GM23338 (cell line): ENCODE data around the gene FBXO34. TPM values are rescaled to one million over a fixed set of nuclear protein-coding genes. Genes with fewer than 3 reads are reported as not detected.

Experiments used
- ATAC-seq: fragments of 200-7000 bp; cut with Tn5 transposase; 3 replicates; pipeline ENCODE4 v1.9.1; 2020
- DNase-seq: peaks from one replicate; pipeline ENCODE4 v3.0.0-alpha.2; 2015; ENCODE audit warnings: low spot score
- H2AFZ ChIP-seq: fragments of 200-600 bp; sonication (generic); 2 replicates; pipeline ENCODE4 v1.8.0; 2016; ENCODE audit warnings: antibody characterized with exemption, mild to moderate bottlenecking, moderate library complexity
- H3F3A ChIP-seq: fragments of 200-600 bp; sonication (generic); replicated peaks from 2 replicates; pipeline ENCODE4 v1.8.0; 2017; ENCODE audit warnings: antibody characterized with exemption, mixed run types, low read depth
- H3K27ac ChIP-seq: fragments of 200-600 bp; sonication (generic); 2 replicates; pipeline ENCODE4 v1.6.1; 2016; ENCODE audit warnings: low read depth
- H3K27me3 ChIP-seq: fragments of 200-600 bp; sonication (generic); 2 replicates; pipeline ENCODE4 v1.8.0; 2016; ENCODE audit warnings: mild to moderate bottlenecking, mixed run types, moderate library complexity; ENCODE audit not compliant: insufficient read depth
- H3K36me3 ChIP-seq: fragments of 200-600 bp; sonication (generic); 2 replicates; pipeline ENCODE4 v1.8.0; 2016; ENCODE audit warnings: mild to moderate bottlenecking; ENCODE audit not compliant: insufficient read depth
- H3K4me1 ChIP-seq: fragments of 200-600 bp; sonication (generic); 2 replicates; pipeline ENCODE4 v1.8.0; 2016; ENCODE audit warnings: mild to moderate bottlenecking, moderate library complexity; ENCODE audit not compliant: insufficient read depth
- H3K4me2 ChIP-seq: fragments of 200-600 bp; sonication (generic); 2 replicates; pipeline ENCODE4 v1.7.1; 2017; ENCODE audit warnings: mixed run types
- H3K4me3 ChIP-seq: fragments of 200-600 bp; sonication (generic); 2 replicates; pipeline ENCODE4 v1.6.1; 2016; ENCODE audit warnings: mixed run types
- H3K79me2 ChIP-seq: fragments of 200-600 bp; sonication (generic); replicated peaks from 2 replicates; pipeline ENCODE4 v1.8.0; 2017; ENCODE audit warnings: mild to moderate bottlenecking; ENCODE audit not compliant: insufficient read depth
- H3K9me2 ChIP-seq: fragments of 200-600 bp; sonication (generic); 2 replicates; pipeline ENCODE4 v1.8.0; 2017; ENCODE audit not compliant: insufficient read depth
- H4K20me1 ChIP-seq: fragments of 200-600 bp; sonication (generic); replicated peaks from 2 replicates; pipeline ENCODE4 v1.8.0; 2017; ENCODE audit warnings: mild to moderate bottlenecking; ENCODE audit not compliant: insufficient read depth
- H3K27ac Mint-ChIP-seq: 2 replicates; pipeline ENCODE4 v1.8.0; 2020; ENCODE audit warnings: inconsistent platforms, mild to moderate bottlenecking, moderate library complexity, mixed read lengths
- H3K27me3 Mint-ChIP-seq: 3 replicates; pipeline ENCODE4 v1.8.0; 2022; ENCODE audit warnings: low read depth, mild to moderate bottlenecking, moderate library complexity, mixed read lengths, inconsistent platforms; ENCODE audit not compliant: insufficient read depth, poor library complexity
- H3K36me3 Mint-ChIP-seq: 3 replicates; pipeline ENCODE4 v1.8.0; 2021; ENCODE audit warnings: low read depth, mild to moderate bottlenecking, inconsistent platforms, moderate library complexity, mixed read lengths
- H3K4me1 Mint-ChIP-seq: 3 replicates; pipeline ENCODE4 v1.8.0; 2020; ENCODE audit warnings: mild to moderate bottlenecking, inconsistent platforms, mixed read lengths
- H3K4me3 Mint-ChIP-seq: 3 replicates; pipeline ENCODE4 v1.8.0; 2021; ENCODE audit warnings: moderate library complexity, mild to moderate bottlenecking, inconsistent platforms, mixed read lengths
- H3K9me3 Mint-ChIP-seq: 3 replicates; pipeline ENCODE4 v1.8.0; 2020; ENCODE audit warnings: moderate library complexity, mild to moderate bottlenecking, inconsistent platforms, mixed read lengths
- CTCF ChIP-seq, 2 experiments: fragments of 200-600 bp in 1 of 2; sonication (generic) in 1 of 2; conservative IDR thresholded peaks; 2 replicates each; pipeline versions ENCODE4 v1.5.1 to v1.6.1; 2016 to 2017; ENCODE audit warnings: antibody characterized with exemption in 2 of 2, low read depth in 2 of 2, mild to moderate bottlenecking in 2 of 2, moderate library complexity in 1 of 2
- EZH2 ChIP-seq: fragments of 200-600 bp; sonication (generic); IDR thresholded peaks from one replicate; pipeline ENCODE4 v1.8.0; 2017; ENCODE audit warnings: antibody characterized with exemption, mild to moderate bottlenecking, low read depth; ENCODE audit not compliant: unreplicated experiment
- EZH2phosphoT487 ChIP-seq: fragments of 200-600 bp; sonication (generic); IDR thresholded peaks from one replicate; pipeline ENCODE4 v1.8.1; 2018; ENCODE audit warnings: antibody characterized with exemption; ENCODE audit not compliant: unreplicated experiment
- JUNB ChIP-seq: IDR thresholded peaks from one replicate; pipeline ENCODE4 v1.6.1; 2016; ENCODE audit warnings: antibody characterized with exemption; ENCODE audit not compliant: unreplicated experiment
- NANOG ChIP-seq: IDR thresholded peaks from 2 replicates; pipeline ENCODE4 v1.6.1; 2016; ENCODE audit warnings: antibody characterized with exemption, borderline replicate concordance
- POLR2AphosphoS5 ChIP-seq: IDR thresholded peaks from 2 replicates; pipeline ENCODE4 v1.6.1; 2016; ENCODE audit warnings: antibody characterized with exemption, low read depth
- REST ChIP-seq: IDR thresholded peaks from one replicate; pipeline ENCODE4 v1.6.1; 2018; ENCODE audit warnings: antibody characterized with exemption; ENCODE audit not compliant: unreplicated experiment
- STAT1 ChIP-seq: IDR thresholded peaks from one replicate; pipeline ENCODE4 v1.6.1; 2016; ENCODE audit warnings: antibody characterized with exemption; ENCODE audit not compliant: unreplicated experiment
- ZNF114 ChIP-seq: fragments of 250-450 bp; sonication (Bioruptor Pico); IDR thresholded peaks from 2 replicates; pipeline ENCODE4 v1.5.0; 2020; ENCODE audit warnings: mild to moderate bottlenecking, moderate library complexity
- ZNF331 ChIP-seq: fragments of 250-450 bp; sonication (Bioruptor Pico); IDR thresholded peaks from 2 replicates; pipeline ENCODE4 v1.5.0; 2020; ENCODE audit warnings: low read depth, mild to moderate bottlenecking, moderate library complexity
- polyA plus RNA-seq: library from polyadenylated mRNA; unstranded; fragments of >200 nt; fragmentation: Nextera tagmentation; extraction: Ambion mirVana; gene quantifications from 2 replicates; pipeline ENCODE4 v1.2.1, GENCODE V29; 2016
- total RNA-seq: library from RNA; depleted of rRNA; stranded (reverse); fragments of >200 nt; shearing (Covaris generic); gene quantifications from 2 replicates; pipeline ENCODE4 v1.2.3, GENCODE V29; 2014
- TF ChIP-seq, protein P1 (sequence below): IDR thresholded peaks from 2 replicates; pipeline ENCODE4 v1.6.1; 2016; ENCODE audit warnings: antibody characterized with exemption

FBXO34 gene
- total and polyA plus RNA-seq, 2 experiments from 2014 or later, result 9.4 to 13.4 TPM

DNA sequence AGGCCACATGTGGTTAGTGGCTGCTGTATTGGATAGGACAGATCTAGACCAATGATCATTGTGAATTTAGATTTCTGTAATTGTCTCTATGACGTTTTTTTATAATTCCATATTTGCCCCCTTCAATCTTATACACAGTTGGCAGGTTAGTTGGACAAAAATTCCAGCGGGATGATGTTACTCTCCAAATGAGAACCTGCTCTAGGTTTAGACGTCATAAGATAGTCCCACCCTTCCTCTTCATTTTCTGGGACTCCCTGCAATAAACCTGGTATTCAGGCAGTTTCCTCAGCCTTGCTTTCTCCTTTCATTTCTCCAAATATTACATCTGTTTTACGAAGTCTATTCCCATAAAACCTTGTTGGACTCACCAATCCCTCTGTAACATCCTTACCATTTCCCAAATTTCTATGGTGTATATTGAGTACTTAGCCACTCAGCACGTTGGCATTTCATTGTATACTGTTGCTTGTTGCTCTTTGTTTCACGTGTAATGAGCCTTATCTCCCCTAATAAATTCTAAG is 10.2 kb downstream of the FBXO34 start:
- peaks cover 91% of the 10 kb centered on the region for H3K79me2 ChIP-seq
- no peaks in the 10 kb centered on the region for H3K27me3 ChIP-seq
- no peaks in the 10 kb centered on the region for H3K36me3 Mint-ChIP-seq
- no peak overlapping the region for H2AFZ ChIP-seq
- no peak overlapping the region for H3K4me2 ChIP-seq
- no peak for TF ChIP-seq NANOG
- no peak for TF ChIP-seq EZH2phosphoT487
- TF ChIP-seq REST, result no peak
- TF ChIP-seq STAT1, result no peak
- TF ChIP-seq POLR2AphosphoS5, result no peak
- no peak for TF ChIP-seq CTCF (conservative IDR thresholded peaks at IDR 0.05; ENCODE audit: low read depth in 2 of 2)
- no peak for TF ChIP-seq ZNF331 (CRISPR knock-in tag)
- no peaks in the 10 kb centered on the region for H3K9me3 Mint-ChIP-seq
- H3K4me3 ChIP-seq, result no peak overlapping the region
- H3K27me3 Mint-ChIP-seq, result no peaks in the 10 kb centered on the region
- ATAC-seq (no peak), DNase-seq (no peak)
- H3K27ac Mint-ChIP-seq, result no peak overlapping the region
- no peak overlapping the region for H3K4me3 Mint-ChIP-seq
- H3F3A ChIP-seq, result no peaks in the 10 kb centered on the region
- H3K27ac ChIP-seq, result no peak overlapping the region
- no peaks in the 10 kb centered on the region for H3K36me3 ChIP-seq
- peaks cover 11% of the 10 kb centered on the region for H4K20me1 ChIP-seq
- H3K9me2 ChIP-seq, result no peaks in the 10 kb centered on the region
- H3K4me1 ChIP-seq, result no peaks in the 10 kb centered on the region
- peaks cover 9% of the 10 kb centered on the region; the same call in 2 of the 3 replicates for H3K4me1 Mint-ChIP-seq

- H3K4me1 Mint-ChIP-seq, result peaks cover 5% of the 10 kb centered on the region; the same call in 2 of the 3 replicates
- no peaks in the 10 kb centered on the region for H3F3A ChIP-seq
- H3K4me3 Mint-ChIP-seq, result no peak overlapping the region
- no peaks in the 10 kb centered on the region for H3K9me2 ChIP-seq
- no peaks in the 10 kb centered on the region for H3K27me3 Mint-ChIP-seq
- no peak overlapping the region for H3K4me3 ChIP-seq
- ATAC-seq (no peak), DNase-seq (no peak)
- H3K36me3 Mint-ChIP-seq, result no peaks in the 10 kb centered on the region
- no peaks in the 10 kb centered on the region for H3K27me3 ChIP-seq
- no peak overlapping the region for H3K27ac Mint-ChIP-seq
- peaks cover 95% of the 10 kb centered on the region for H3K79me2 ChIP-seq
- H4K20me1 ChIP-seq, result no peaks in the 10 kb centered on the region; the same call in 1 of the 2 replicates
- no peaks in the 10 kb centered on the region for H3K36me3 ChIP-seq
- no peaks in the 10 kb centered on the region; the same call in 1 of the 2 replicates for H3K4me1 ChIP-seq
- no peaks in the 10 kb centered on the region for H3K9me3 Mint-ChIP-seq
- H3K27ac ChIP-seq, result no peak overlapping the region
- no peak overlapping the region for H3K4me2 ChIP-seq
- H2AFZ ChIP-seq, result no peak overlapping the region
- TF ChIP-seq POLR2AphosphoS5, result no peak
- TF ChIP-seq STAT1, result no peak
- no peak for TF ChIP-seq ZNF114 (CRISPR knock-in tag)
- no peak for TF ChIP-seq NANOG
- TF ChIP-seq CTCF (conservative IDR thresholded peaks at IDR 0.05; ENCODE audit: low read depth in 2 of 2), result no peak
- TF ChIP-seq, protein P1, sequence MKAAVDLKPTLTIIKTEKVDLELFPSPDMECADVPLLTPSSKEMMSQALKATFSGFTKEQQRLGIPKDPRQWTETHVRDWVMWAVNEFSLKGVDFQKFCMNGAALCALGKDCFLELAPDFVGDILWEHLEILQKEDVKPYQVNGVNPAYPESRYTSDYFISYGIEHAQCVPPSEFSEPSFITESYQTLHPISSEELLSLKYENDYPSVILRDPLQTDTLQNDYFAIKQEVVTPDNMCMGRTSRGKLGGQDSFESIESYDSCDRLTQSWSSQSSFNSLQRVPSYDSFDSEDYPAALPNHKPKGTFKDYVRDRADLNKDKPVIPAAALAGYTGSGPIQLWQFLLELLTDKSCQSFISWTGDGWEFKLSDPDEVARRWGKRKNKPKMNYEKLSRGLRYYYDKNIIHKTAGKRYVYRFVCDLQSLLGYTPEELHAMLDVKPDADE, result no peak
- TF ChIP-seq JUNB, result no peak
- no peak for TF ChIP-seq EZH2phosphoT487
- no peak for TF ChIP-seq EZH2
These were observed 13.9 kb downstream of the FBXO34 start for GRCh38 chr14:55285048-55285652.
